Ovary (tissue), 3 donors: ENCODE measurements around the gene RSAD2.

Experiments
- EP300 ChIP-seq: sonication (generic); formaldehyde crosslinking; IDR thresholded peaks from one replicate; pipeline ENCODE4 v1.6.1; 2017; ENCODE audit warnings: antibody characterized with exemption
- POLR2A ChIP-seq: fragments of 450-650 bp; IDR thresholded peaks from one replicate; pipeline ENCODE4 v1.6.1; 2017; ENCODE audit warnings: antibody characterized with exemption, mild to moderate bottlenecking, moderate library complexity
- TF ChIP-seq, protein P1 (sequence below), 3 donors: fragments of 450-650 bp in 2 of 3; fragments of 200-600 bp in 1 of 3; IDR thresholded peaks; one replicate each; pipeline versions ENCODE4 v1.5.1 to v1.8.0; 2016 to 2022; ENCODE audit warnings: antibody characterized with exemption in 3 of 3, mild to moderate bottlenecking in 1 of 3
- donor health status: DM: no; HTN: no; CAD: no.

DNA sequence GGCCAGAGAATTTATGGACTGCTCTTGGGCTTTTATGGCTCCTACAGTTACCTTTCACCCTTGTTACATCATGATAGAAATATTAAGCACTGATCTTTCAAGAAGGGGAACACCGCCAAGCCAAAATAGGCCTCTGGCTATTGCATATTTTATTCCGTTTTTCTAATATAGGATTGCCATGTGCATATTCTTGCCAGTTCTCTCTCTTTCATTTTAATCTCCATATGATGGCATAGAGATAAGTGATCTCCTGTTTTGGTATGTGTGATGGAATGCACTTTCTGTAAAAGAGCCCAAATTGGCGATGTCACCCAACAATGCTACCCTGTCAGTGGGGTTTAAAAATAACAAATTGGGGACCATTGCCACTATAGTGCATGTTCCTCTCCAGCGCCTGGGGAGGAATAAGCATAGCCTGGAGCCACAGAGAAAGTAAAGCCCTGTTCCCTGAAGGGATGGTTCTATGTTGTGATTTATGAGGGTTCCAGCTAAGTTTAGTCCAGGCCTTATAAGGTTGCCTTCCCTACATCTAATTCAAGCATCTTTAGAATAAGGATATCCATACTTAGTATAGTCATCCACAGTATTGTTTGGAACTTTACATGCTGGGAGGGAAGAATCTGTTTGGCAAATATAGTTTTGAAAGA is 38.8 kb upstream of the RSAD2 start:
- TF ChIP-seq, protein P1, sequence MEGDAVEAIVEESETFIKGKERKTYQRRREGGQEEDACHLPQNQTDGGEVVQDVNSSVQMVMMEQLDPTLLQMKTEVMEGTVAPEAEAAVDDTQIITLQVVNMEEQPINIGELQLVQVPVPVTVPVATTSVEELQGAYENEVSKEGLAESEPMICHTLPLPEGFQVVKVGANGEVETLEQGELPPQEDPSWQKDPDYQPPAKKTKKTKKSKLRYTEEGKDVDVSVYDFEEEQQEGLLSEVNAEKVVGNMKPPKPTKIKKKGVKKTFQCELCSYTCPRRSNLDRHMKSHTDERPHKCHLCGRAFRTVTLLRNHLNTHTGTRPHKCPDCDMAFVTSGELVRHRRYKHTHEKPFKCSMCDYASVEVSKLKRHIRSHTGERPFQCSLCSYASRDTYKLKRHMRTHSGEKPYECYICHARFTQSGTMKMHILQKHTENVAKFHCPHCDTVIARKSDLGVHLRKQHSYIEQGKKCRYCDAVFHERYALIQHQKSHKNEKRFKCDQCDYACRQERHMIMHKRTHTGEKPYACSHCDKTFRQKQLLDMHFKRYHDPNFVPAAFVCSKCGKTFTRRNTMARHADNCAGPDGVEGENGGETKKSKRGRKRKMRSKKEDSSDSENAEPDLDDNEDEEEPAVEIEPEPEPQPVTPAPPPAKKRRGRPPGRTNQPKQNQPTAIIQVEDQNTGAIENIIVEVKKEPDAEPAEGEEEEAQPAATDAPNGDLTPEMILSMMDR (IDR thresholded peaks at IDR 0.05), result no peak
- TF ChIP-seq POLR2A (no peak), EP300 (no peak)
